Erythroblast (primary cell): ENCODE measurements around the gene ITK.

Experiments
- GATA1 ChIP-seq: IDR thresholded peaks from 2 replicates; pipeline ENCODE4 v1.6.1; 2011; ENCODE audit warnings: low read depth, mild to moderate bottlenecking, control low read depth, low read length, moderate library complexity
- POLR2A ChIP-seq: IDR thresholded peaks from 2 replicates; pipeline ENCODE4 v1.6.1; 2011; ENCODE audit warnings: mild to moderate bottlenecking, low read length

DNA sequence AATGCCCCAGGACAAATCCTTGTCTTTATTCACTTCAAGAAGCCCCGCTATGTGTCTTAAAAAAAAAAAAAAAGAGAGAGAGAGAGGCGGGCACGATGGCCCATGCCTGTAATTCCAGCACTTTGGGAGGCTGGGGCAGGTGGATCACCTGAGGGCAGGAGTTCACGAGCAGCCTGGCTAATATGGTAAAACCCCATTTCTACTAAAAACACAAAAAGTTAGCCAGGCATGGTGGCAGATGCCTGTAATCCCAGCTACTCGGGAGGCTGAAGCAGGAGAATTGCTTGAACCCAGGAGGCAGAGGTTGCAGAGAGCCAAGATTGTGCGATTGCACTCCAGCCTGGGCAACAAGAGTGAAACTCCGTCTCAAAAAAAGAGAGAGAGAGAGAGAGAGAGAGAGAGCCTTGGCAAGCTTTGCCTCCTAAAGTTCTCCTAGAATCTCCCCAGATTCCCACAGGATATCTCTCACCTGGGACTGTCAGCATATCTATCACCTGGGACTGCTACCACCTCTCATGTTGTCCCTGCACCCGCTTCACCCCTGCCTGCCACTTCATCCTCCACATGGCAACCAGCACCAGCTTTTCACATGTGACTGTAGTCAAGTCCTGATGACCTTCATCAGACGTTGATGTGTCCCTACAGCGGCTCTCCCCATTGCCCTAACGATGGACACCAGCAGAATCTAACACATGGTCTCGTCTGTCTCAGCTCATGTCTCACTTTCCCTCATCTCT lies 5.8 kb downstream of the ITK start:
- TF ChIP-seq POLR2A, result no peak
- TF ChIP-seq GATA1, result no peak
